ENCODE measurements around the gene EPOP.

DNA sequence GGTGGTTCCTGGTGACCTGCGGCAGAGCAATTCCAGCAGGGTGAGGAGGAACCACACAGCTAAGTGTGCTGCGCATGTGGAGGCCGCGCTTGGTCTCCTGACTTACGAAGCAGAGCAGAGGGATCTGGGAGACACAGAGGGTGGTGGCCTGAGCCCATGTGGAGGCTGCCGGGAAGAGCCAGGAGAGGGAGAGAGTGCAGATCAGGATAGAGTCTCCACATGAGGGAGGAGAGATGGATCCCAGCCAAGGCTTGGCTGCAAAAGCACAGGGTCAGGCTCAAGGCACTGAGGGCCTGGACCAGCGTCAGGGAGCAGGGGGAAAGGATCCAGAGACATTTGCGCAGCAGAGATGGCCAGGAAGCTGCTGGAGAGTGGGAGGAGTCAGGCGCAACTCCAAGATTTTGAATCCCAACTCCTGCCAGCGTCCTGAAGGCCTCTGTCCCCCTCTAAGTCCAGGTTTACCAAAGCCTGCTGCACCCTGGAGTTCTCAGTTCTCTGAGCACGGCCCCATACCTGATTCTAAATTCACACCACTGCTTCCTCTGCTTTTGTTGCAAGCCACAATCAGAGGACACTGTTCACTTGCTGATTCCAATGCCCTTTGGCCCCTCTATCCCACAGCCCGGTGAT lies 19.1 kb upstream of the EPOP start:
- TF ChIP-seq, protein P1, sequence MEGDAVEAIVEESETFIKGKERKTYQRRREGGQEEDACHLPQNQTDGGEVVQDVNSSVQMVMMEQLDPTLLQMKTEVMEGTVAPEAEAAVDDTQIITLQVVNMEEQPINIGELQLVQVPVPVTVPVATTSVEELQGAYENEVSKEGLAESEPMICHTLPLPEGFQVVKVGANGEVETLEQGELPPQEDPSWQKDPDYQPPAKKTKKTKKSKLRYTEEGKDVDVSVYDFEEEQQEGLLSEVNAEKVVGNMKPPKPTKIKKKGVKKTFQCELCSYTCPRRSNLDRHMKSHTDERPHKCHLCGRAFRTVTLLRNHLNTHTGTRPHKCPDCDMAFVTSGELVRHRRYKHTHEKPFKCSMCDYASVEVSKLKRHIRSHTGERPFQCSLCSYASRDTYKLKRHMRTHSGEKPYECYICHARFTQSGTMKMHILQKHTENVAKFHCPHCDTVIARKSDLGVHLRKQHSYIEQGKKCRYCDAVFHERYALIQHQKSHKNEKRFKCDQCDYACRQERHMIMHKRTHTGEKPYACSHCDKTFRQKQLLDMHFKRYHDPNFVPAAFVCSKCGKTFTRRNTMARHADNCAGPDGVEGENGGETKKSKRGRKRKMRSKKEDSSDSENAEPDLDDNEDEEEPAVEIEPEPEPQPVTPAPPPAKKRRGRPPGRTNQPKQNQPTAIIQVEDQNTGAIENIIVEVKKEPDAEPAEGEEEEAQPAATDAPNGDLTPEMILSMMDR (IDR thresholded peaks at IDR 0.05; ENCODE audit: insufficient read depth, low read length, poor library complexity, severe bottlenecking), result no peak
- no peak for TF ChIP-seq EZH2phosphoT487 (conservative IDR thresholded peaks at IDR 0.05; ENCODE audit: low read length)
